A549 treated with DMSO at 1 μM for 4 hours (cell line): ENCODE results near the gene TRIP11. TPM values are rescaled to one million over a fixed set of nuclear protein-coding genes. Genes with fewer than 3 reads are reported as not detected.

Experiments
- total RNA-seq: library from RNA; stranded (reverse); fragments of 200-300 nt; extraction: Qiagen RNA extraction; gene quantifications from 5 replicates; pipeline ENCODE4 v1.2.3, GENCODE V29; 2022; ENCODE audit warnings: low read depth

TRIP11 gene
- 5.8 to 12.4 TPM (median 11.3 TPM) in 5 replicates for total RNA-seq

GRCh38 chr14:92039719-92040430 lies at the start of gene TRIP11:
Gene TRIP11, minus strand, starts transcription at chr14:92040059. Its CDS starts 374 bp downstream, at chr14:92039685.

GRCh38 chr14:91947475-91948184 lies 92.2 kb downstream of the TRIP11 start, which contains the start of gene FBLN5:
Gene FBLN5, minus strand, starts transcription at chr14:91947694. Its CDS starts 465 bp downstream, at chr14:91947229.

Other genes starting within 250 kb of the TRIP11 start
- gene TC2N, start 172.5 kb downstream of the TRIP11 start, total RNA-seq, result 0.57 to 1.1 TPM (median 0.66 TPM) in 5 replicates
- gene FBLN5, start 92.4 kb downstream of the TRIP11 start, total RNA-seq, result 2.0 to 2.7 TPM (median 2.4 TPM) in 5 replicates
- 23.1 to 29.7 TPM (median 24.7 TPM) in 5 replicates for gene ATXN3, start 66.5 kb upstream of the TRIP11 start, total RNA-seq
- 302 to 416 TPM (median 335 TPM) in 5 replicates for gene NDUFB1, start 81.6 kb upstream of the TRIP11 start, total RNA-seq
- 36.7 to 54.2 TPM (median 43.1 TPM) in 5 replicates for gene CPSF2, start 81.9 kb upstream of the TRIP11 start, total RNA-seq